SIG-M5 treated with dmso at 0.1 percent for 504 hours (cell line): ENCODE data around the gene AKR1B15.

Experiments
- DNase-seq: peaks from one replicate; lab custom pipeline; 2025; ENCODE audit not compliant: unreplicated experiment; lab: John Stamatoyannopoulos, UW

Gene AKR1B15

DNA sequence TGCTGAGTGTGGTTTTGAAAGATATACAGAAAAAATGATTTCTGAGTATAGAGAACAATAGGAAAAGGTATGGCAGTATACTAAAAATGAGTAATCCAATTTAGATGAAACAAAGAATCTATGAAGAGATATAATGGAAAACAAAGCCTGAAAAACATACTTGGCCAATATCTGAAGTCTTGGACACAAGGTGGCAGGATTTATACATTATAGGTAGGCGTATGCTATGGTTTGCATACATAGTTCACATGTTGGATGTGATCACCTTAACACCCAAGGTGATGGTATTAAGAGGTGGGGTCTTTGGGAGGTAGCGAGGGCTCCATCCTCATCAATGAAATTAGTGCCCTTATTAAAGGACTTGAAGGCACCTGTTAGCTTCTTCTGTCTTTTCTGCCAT lies 63.3 kb downstream of the AKR1B15 start:
- no peak for DNase-seq

DNA sequence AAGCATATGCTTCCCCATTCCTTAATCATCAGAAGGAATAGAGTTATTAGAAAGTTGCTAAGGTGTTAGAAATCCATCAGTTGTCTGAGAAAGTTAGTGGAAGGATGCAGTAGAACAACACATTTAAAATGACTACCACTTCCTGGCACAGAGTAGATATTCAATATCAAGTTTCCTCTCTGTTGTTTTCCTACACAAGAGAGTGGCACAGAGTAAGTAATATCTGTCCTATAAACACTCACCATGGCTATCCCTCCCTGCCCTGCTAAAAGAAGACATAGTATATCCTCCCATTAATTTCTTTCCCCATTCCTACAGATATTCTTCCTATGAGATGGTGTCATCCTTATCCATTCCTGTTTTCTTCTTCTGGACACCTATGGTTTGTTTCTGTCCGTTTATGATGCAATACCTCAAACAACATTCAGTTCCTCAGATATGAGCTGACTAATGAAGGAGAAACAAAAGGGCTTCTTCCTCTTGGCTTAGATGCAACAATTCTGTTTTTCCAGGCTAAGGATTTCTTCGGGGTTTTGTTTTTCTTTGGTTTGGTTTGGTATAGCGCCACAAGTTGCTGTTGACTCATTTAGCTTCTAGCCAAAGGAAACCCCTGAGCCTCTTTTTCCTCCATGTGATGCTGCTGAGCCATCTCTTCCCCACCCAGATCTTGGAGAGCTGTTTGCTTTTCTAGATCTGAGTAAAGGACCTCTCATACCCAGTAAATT lies 64.9 kb downstream of the AKR1B15 start:
- DNase-seq: peak; percentile 59

DNA sequence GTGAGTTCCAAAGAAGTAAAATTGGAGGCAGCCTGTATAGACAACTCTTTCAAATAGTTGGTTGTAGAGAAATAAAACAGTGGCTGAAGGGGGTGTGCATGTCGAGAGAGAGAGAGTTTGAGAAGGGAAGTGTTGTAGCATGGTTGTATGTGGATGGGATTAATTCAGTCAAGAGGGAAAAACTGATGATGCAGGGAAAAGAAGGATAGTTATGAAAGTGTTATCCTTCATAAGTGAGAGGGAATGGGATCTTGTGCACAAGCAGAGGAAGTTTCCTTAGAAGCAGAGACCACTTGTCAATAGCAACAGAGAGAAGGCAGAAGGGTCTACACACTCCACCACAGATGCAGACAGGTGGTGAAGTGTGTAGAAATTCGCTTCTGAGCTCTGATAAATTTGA lies 67.7 kb downstream of the AKR1B15 start:
- DNase-seq: no peak

DNA sequence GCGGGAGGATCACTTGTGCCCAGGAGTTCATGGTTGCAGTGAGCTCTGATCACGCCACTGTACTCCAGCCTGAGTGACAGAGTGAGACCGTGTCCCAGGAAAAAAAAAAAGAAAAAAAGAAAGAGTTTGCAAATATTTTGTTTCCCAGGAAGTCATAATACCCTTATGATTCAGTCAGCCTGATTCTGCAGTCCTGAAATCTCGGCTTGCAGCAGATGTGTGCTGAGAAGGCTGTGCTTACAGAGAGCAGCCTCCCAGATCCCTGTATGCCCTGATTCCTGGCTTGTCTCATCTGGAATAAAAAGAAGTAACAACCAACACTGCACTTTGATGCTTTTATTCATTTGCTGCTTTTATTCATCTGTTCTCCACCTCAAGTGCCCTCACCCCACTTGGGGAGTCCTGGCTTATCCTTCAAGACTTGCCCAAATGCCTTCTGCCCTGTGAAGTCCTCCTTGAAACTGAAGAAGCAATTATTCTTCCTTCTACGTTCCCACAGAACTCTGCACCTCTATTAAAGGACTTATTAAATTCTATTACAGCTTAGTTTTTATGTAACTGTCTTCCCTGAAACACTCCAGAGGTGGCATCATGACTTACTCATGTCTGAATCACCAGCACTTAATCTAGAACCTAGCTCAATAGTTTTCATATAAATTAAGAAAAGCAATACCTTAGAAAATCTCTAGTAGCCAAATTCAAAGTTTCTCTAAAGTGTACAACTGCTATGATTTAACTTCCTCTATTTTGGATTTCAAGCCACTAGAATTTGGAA lies 70.0 kb downstream of the AKR1B15 start:
- DNase-seq: peak; percentile 24

DNA sequence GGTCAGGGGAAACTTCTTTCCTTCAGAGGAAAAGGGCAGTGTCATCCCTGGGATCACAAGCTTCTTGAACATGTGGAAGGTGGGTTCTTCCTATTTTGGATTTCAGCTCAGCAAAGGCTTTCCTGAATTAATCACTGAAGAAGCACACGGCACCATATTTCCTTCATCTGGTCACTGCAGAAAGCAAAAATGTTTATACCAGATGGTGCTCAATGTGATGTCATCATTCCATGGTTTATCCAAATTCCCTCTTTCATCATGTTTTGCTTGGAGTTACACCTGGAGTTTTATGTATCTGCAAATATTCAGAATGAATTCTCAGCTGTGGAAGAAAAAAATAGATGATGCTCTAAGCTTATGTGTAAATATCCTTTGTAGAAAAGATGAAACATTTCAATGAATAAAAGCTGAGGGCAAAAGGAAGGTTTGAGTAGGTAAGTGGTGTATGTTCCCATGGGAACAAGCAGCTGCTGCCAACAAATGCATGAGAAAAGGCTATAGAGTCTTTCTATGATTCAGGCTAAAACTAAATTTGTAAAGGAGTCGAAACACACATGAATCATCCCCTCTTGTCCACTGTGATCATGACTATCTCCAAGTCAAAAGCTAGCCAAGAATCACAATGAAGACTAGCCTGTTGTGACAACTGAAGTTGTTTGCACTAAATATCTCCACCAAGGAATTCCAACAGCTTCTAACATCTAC lies 70.9 kb downstream of the AKR1B15 start:
- no peak for DNase-seq

DNA sequence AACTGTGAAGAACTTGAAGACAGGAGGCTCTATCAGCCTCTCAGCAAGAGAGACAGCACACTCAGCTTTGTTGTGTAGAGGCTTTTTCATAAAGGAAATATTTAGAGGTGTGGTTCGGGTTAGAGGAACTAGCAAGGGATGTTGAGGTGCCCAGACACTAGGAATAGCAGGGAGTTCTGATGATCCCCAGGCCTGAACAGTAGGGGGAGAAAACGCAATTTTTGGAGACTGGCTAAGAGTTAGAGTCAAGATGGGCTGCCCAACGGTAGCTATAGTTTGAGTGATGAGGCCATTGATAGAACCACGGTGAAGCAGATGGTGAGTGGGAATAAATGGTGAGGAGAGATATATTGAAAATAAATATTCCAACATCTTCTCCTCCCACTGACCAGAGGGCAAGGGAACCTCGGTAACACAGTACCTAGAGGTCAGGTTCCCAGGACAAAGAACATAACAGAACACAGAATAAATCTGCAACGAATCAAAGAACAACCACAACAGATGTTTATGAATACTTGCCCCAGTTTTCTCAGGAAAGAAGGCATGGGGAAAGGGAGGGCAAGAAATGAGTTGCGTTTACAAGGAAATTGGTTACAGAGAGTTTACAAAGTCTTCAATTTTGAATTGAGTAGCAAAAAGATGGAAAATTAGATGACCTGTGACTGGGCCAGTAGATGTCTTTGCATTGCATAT lies 73.5 kb downstream of the AKR1B15 start:
- no peak for DNase-seq

DNA sequence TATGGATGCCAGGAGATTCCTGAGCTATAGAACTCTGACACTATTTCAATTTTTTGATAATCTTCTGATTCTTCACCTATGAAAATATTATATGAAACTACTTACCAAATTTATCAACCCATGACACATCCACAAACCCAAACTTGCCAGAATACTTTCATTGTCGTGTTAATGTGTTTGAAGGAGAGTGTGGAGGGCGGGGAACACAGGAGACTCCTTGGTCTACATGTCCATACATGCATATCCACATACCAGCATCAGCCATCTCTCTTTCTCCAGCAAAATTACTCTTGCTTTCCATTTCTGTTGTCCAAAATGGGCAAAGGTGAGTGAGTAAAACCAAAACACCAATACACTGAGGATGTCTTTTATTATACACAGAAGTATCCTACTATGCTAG lies 74.3 kb downstream of the AKR1B15 start:
- DNase-seq: no peak

DNA sequence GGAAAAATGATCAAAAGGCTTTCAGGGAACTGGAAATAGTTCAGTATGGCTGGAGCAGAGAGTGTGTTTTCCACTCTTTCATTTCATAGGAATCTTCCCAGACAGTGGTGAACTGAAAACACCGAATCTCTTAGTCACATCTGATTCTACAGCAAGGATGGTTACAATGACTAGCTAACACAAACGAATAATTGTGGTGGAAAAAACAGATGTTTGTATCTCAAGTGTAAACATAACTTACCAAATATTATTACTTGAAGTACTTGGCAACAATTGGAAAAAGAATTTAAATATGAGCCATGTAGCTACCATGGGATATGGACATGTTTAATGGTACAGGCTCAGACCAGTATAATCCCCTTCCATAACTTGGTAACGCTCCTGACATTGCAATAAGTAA lies 76.6 kb downstream of the AKR1B15 start:
- no peak for DNase-seq

DNA sequence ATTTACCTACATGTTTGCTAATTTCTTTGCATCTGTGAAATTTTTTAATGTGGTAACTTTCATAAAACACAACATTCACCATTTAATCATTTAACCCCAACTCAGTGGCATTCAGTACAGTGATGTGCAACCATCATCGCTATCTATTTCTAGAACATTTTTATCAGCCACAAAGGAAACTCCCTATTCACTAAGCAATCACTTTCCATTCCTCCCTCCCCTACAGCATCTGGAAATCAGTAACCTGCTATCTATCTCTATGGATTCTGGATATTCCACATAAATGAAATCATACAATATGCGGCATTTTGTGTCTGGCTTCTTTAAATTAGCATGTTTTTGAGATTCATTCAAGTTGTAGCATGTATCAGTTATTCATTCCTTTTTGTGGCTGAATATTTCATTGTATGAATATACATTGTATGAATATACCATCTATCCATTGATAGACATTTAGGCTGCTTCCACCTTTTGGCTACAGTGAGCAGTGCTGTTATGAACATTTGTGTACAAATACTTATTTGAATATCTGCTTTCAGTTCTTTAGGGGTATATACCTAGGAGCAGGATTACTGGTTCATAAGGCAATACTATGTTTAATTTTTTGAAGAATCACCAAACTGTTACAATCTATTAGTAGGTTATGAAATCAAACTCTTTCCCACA lies 78.3 kb downstream of the AKR1B15 start:
- no peak for DNase-seq

DNA sequence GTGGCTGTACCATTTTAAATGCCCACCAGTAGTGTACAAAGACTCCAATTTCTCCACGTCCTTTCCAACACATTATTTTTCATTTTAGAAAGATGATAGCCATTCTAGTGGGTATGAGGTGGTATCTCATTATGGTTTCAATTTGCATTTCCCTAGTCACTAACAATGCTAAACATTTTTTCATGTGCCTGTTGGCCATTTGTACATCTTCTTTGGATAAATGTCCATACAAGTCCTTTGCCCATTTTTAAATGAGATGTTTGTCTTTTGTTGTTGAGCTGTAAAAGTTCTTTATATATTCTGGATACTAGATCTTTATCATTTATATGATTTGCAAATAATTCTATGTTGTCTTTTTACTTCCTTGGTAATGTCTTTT lies 78.9 kb downstream of the AKR1B15 start:
- no peak for DNase-seq

DNA sequence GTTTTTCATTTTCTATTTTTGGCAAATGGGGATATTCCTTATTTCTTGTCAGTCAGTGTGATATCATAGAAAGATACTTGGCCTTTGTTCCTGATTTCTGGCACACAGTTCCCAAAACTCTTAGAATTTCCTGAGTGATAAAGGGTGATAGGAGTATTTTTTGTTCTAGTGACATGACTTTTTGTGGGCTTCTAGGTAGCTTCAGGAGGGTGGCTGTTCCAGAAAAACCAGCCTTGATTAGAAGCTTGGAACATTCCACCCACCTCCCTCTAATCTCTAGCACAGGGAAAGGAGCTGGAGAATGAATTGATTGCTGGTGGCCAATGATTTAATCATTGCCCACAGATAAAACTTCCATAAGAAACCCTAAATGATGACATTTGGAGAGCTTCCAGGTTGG lies 80.5 kb downstream of the AKR1B15 start:
- no peak for DNase-seq
